ENCODE results near the gene PCSK4. TPM values are rescaled to one million over a fixed set of nuclear protein-coding genes. Genes with fewer than 3 reads are reported as not detected.

The PCSK4 gene
- total and polyA plus RNA-seq, 7 donors, result 0.99 to 5.0 (median 3.1) TPM; not detected in 1

DNA sequence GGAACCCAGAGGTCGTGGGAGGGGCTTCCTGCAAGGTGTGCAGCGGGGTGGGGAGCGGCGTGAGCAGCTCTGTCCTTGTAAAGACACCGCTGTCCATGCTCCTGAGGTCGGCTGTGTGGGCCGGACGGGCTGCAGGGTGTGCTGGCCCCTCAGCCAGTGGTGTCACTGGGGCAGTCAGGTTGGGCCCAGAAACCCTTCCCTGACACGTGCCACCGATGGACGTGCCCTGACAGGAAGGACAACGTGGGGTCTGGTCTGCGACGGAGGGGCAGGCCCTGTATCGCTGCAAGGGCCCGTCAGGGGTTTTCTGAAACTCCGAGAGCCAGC is 56.1 kb downstream of the PCSK4 start:
- no peak for DNase-seq
- Histone ChIP-seq H3K27me3 (no peaks in the 10 kb centered on the region), H3K4me1 (peaks cover 0 to 8% (median 7%) of the 10 kb centered on the region in 4 donors), H3K4me3 (no peak overlapping the region), H3K27ac (no peak overlapping the region), H3K9me3 (no peaks in the 10 kb centered on the region), H3K36me3 (peaks cover 31 to 70% (median 46%) of the 10 kb centered on the region in 4 donors)
- no peak for TF ChIP-seq EP300 (IDR thresholded peaks at IDR 0.05)
- TF ChIP-seq, protein P1, sequence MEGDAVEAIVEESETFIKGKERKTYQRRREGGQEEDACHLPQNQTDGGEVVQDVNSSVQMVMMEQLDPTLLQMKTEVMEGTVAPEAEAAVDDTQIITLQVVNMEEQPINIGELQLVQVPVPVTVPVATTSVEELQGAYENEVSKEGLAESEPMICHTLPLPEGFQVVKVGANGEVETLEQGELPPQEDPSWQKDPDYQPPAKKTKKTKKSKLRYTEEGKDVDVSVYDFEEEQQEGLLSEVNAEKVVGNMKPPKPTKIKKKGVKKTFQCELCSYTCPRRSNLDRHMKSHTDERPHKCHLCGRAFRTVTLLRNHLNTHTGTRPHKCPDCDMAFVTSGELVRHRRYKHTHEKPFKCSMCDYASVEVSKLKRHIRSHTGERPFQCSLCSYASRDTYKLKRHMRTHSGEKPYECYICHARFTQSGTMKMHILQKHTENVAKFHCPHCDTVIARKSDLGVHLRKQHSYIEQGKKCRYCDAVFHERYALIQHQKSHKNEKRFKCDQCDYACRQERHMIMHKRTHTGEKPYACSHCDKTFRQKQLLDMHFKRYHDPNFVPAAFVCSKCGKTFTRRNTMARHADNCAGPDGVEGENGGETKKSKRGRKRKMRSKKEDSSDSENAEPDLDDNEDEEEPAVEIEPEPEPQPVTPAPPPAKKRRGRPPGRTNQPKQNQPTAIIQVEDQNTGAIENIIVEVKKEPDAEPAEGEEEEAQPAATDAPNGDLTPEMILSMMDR (IDR thresholded peaks at IDR 0.05), result no peak
- TF ChIP-seq POLR2A (IDR thresholded peaks at IDR 0.05), result no peak
- no peak for TF ChIP-seq POLR2AphosphoS5 (IDR thresholded peaks at IDR 0.05)
- 94 to 95% methylated on average over 17 of the region's 17 CpGs for WGBS, 2 donors
- intact Hi-C loops (cut with DNase I), result no loop called here

DNA sequence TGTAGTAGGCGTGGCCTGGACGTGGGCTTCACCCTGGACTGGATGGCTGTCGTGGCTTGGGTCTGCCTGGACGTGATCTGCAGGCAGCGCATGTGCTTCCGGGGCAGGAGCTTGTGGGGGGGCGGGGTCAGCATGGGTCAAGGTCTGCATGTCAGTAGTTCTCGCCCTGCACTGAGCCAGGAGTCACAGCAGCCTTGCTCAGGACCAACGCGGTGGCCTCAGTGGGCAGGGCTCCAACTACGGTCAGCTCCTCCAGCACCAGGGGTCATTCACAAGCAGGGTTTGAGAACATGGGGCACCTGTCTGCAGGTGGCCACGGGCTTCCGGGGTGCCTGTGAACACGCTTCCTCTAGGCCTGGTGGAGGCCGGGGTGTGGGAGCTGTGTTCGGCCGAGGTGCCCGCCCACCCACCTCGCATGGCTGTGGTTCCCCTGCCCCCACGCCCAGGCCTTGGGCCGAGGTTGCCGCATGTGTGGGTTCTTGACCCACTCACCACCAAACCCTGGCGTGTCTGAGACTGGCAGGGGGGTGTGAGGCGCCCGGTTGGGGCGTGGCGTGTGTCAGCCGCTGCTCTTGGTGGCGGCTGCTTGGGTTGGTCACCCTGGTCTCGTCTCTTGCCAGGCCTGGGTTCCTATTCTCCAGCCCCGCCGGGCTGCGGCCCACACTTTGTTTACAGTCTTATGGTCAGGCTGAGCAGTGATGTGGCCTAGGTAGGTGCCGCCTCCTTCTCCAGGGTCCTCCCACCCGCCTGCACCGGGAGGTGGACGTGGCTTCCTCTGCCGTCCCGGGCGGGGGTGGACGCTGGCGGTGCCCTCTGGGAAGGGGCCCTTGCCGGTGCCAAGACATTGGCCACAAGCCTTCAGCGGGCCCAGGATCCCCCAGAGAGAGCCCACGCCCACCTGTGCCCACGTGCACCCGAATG is 56.8 kb downstream of the PCSK4 start:
- H3K27me3 ChIP-seq, result no peaks in the 10 kb centered on the region
- no peaks in the 10 kb centered on the region for H3K9me3 ChIP-seq
- DNase-seq, result no peak
- no peak overlapping the region for H3K4me3 ChIP-seq
- 89 to 92% methylated on average over 47 of the region's 47 CpGs for WGBS, 2 donors
- H3K36me3 ChIP-seq, result peaks cover 34 to 76% (median 51%) of the 10 kb centered on the region in 4 donors
- no peak for TF ChIP-seq POLR2AphosphoS5 (IDR thresholded peaks at IDR 0.05)
- no peak for TF ChIP-seq POLR2A (IDR thresholded peaks at IDR 0.05)
- TF ChIP-seq, protein P1 (IDR thresholded peaks at IDR 0.05), result no peak
- no peak for TF ChIP-seq EP300 (IDR thresholded peaks at IDR 0.05)
- H3K27ac ChIP-seq, result no peak overlapping the region
- intact Hi-C loops (cut with DNase I), result no loop called here
- H3K4me1 ChIP-seq, result peaks cover 0 to 6% (median 5%) of the 10 kb centered on the region in 4 donors

DNA sequence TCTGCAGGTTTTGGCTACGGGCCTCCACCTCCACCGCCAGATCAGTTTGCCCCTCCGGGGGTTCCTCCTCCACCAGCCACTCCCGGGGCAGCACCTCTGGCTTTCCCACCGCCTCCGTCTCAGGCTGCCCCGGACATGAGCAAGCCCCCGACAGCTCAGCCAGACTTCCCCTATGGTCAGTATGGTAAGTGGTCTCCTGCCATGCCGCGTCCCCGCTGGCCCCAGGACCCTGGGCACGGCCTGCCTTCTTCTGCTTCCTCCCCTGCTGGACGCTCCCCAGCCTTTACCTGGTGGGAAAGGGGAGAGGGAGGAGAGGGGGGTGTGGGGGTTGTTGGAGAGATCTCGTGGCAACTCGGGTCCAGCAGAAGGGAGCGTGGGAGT is 57.7 kb downstream of the PCSK4 start:
- Histone ChIP-seq H3K4me1 (peaks cover 0 to under 1% (median under 1%) of the 10 kb centered on the region in 4 donors), H3K36me3 (peaks cover 34 to 83% (median 51%) of the 10 kb centered on the region in 4 donors), H3K27ac (no peak overlapping the region), H3K9me3 (no peaks in the 10 kb centered on the region), H3K4me3 (no peak overlapping the region), H3K27me3 (no peaks in the 10 kb centered on the region)
- DNase-seq, result no peak
- no peak for TF ChIP-seq POLR2A (IDR thresholded peaks at IDR 0.05)
- TF ChIP-seq EP300 (IDR thresholded peaks at IDR 0.05), result no peak
- TF ChIP-seq POLR2AphosphoS5 (IDR thresholded peaks at IDR 0.05), result no peak
- intact Hi-C loops (cut with DNase I), result no loop called here
- 95 to 96% methylated on average over 16 of the region's 16 CpGs for whole genome bisulfite sequencing, 2 donors

DNA sequence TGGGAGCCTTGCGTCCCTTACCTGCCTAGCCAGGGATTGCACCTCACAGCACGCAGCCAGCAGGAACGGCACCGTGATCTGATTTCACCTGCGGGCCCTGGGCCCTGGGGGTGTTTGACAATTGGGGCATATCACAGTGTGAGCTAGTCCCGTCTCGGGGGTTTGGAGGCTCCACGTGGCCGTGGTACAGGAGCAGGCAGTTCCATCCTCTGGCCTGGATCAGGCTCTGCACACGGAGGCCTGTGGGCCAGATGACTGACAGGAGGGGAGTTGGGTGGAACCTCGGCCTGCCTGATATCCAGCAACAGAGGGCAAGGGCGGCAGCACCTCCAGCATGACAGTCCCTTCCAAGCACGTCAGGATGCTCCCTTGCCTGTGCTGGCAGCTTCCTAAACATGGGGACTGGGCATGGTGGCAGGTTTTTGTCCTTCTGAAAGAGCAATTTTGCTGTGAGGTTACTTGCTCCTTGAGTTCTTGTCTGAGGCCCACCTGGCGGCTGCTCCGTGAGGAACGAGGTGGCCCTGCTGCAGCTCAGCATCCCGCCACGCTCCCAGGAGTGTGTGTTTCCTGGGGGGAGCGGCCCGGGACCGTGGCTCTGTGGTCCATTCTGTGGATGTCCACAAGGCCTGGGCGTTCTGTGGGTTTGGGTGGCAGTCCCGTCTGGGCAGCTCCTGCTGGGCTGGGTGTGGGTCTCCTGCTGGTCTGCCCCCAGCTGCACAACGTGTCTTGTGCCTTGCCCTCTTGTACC is 58.2 kb downstream of the PCSK4 start:
- DNase-seq, result no peak
- intact Hi-C loops (cut with DNase I), result no loop called here
- Histone ChIP-seq H3K27ac (no peak overlapping the region), H3K36me3 (peaks cover 38 to 89% (median 54%) of the 10 kb centered on the region in 4 donors), H3K9me3 (no peaks in the 10 kb centered on the region), H3K27me3 (no peaks in the 10 kb centered on the region), H3K4me3 (no peak overlapping the region), H3K4me1 (no peaks in the 10 kb centered on the region)
- TF ChIP-seq, protein P1 (IDR thresholded peaks at IDR 0.05), result no peak
- no peak for TF ChIP-seq POLR2A (IDR thresholded peaks at IDR 0.05)
- TF ChIP-seq EP300 (IDR thresholded peaks at IDR 0.05), result no peak
- no peak for TF ChIP-seq POLR2AphosphoS5 (IDR thresholded peaks at IDR 0.05)
- WGBS, 2 donors, result 93 to 94% methylated on average over 24 of the region's 24 CpGs

Other genes with a start within 250 kb of the PCSK4 start
- gene ATP5F1D, start 248.6 kb downstream of the PCSK4 start, total RNA-seq, result 100 to 1,000 TPM in 3 of 4 donors, 10 to 100 TPM in 1; 74.7 to 112 (median 104) TPM
- 100 to 1,000 TPM; 294 to 390 (median 352) TPM for gene ATP5F1D, start 248.6 kb downstream of the PCSK4 start, polyA plus RNA-seq
- 10 to 100 TPM; 14.6 to 70.3 (median 15.4) TPM for gene MIDN, start 241.8 kb downstream of the PCSK4 start, total RNA-seq
- 10 to 100 TPM; 42.1 to 87.0 (median 57.7) TPM for gene MIDN, start 241.8 kb downstream of the PCSK4 start, polyA plus RNA-seq
- 1,000 to 10,000 TPM in 1 of 4 donors, 100 to 1,000 TPM in 3; 602 to 1,004 (median 791) TPM for gene CIRBP, start 221.0 kb downstream of the PCSK4 start, total RNA-seq
- 100 to 1,000 TPM; 129 to 455 (median 265) TPM for gene CIRBP, start 221.0 kb downstream of the PCSK4 start, polyA plus RNA-seq
- 10 to 100 TPM; 24.7 to 49.3 (median 29.8) TPM for gene FAM174C, start 214.8 kb downstream of the PCSK4 start, total RNA-seq
- gene FAM174C, start 214.8 kb downstream of the PCSK4 start, polyA plus RNA-seq, result 10 to 100 TPM; 37.0 to 87.8 (median 60.1) TPM
- gene EFNA2, start 204.5 kb downstream of the PCSK4 start, total RNA-seq, result not detected
- gene EFNA2, start 204.5 kb downstream of the PCSK4 start, polyA plus RNA-seq, result 10 to 100 TPM; 23.4 to 40.6 (median 25.2) TPM
- gene NDUFS7, start 106.4 kb downstream of the PCSK4 start, total RNA-seq, result 100 to 1,000 TPM in 3 of 4 donors, 10 to 100 TPM in 1; 99.4 to 156 (median 128) TPM
- 100 to 1,000 TPM; 182 to 262 (median 192) TPM for gene NDUFS7, start 106.4 kb downstream of the PCSK4 start, polyA plus RNA-seq
- 10 to 100 TPM in 3 of 4 donors, 1 to 10 TPM in 1; 7.8 to 16.6 (median 11.5) TPM for gene GAMT, start 88.8 kb downstream of the PCSK4 start, total RNA-seq
- 1 to 10 TPM; 1.8 to 6.0 (median 5.7) TPM for gene GAMT, start 88.8 kb downstream of the PCSK4 start, polyA plus RNA-seq
- 10 to 100 TPM; 28.2 to 54.4 (median 42.2) TPM for gene DAZAP1, start 82.8 kb downstream of the PCSK4 start, total RNA-seq
- gene DAZAP1, start 82.8 kb downstream of the PCSK4 start, polyA plus RNA-seq, result 100 to 1,000 TPM in 1 of 3 donors, 10 to 100 TPM in 2; 51.1 to 132 (median 51.6) TPM
- gene RPS15, start 52.0 kb downstream of the PCSK4 start, total RNA-seq, result 1,000 to 10,000 TPM; 3,601 to 5,641 (median 3,840) TPM
- gene RPS15, start 52.0 kb downstream of the PCSK4 start, polyA plus RNA-seq, result 1,000 to 10,000 TPM; 2,516 to 4,453 (median 3,359) TPM
- gene APC2, start 40.2 kb downstream of the PCSK4 start, total RNA-seq, result 1 to 10 TPM in 2 of 4 donors, under 1 TPM in 2; under 0.01 to 2.0 (median 0.91) TPM
- gene APC2, start 40.2 kb downstream of the PCSK4 start, polyA plus RNA-seq, result 1 to 10 TPM in 1 of 3 donors, not detected in 2; 1.2 TPM
- gene C19orf25, start 11.1 kb downstream of the PCSK4 start, total RNA-seq, result 10 to 100 TPM; 19.6 to 26.0 (median 22.2) TPM
- 10 to 100 TPM; 38.4 to 51.5 (median 48.3) TPM for gene C19orf25, start 11.1 kb downstream of the PCSK4 start, polyA plus RNA-seq
- gene REEP6, start 831 bp upstream of the PCSK4 start, total RNA-seq, result 1 to 10 TPM in 2 of 4 donors, under 1 TPM in 1, not detected in 1; 0.33 to 2.9 (median 1.6) TPM
- gene REEP6, start 831 bp upstream of the PCSK4 start, polyA plus RNA-seq, result 1 to 10 TPM in 2 of 3 donors, under 1 TPM in 1; 0.92 to 5.6 (median 2.4) TPM
- 1 to 10 TPM in 2 of 4 donors, under 1 TPM in 2; 0.71 to 5.8 (median 1.8) TPM for gene ADAMTSL5, start 22.7 kb upstream of the PCSK4 start, total RNA-seq
- gene ADAMTSL5, start 22.7 kb upstream of the PCSK4 start, polyA plus RNA-seq, result 1 to 10 TPM in 2 of 3 donors, not detected in 1; 1.6 to 1.8 TPM
- under 1 TPM in 1 of 4 donors, not detected in 3; 0.36 TPM for gene PLK5, start 33.7 kb upstream of the PCSK4 start, total RNA-seq
- under 1 TPM in 1 of 3 donors, not detected in 2; 0.32 TPM for gene PLK5, start 33.7 kb upstream of the PCSK4 start, polyA plus RNA-seq
- 10 to 100 TPM in 3 of 4 donors, 1 to 10 TPM in 1; 7.4 to 16.1 (median 12.9) TPM for gene MEX3D, start 78.0 kb upstream of the PCSK4 start, total RNA-seq
- gene MEX3D, start 78.0 kb upstream of the PCSK4 start, polyA plus RNA-seq, result 10 to 100 TPM in 1 of 3 donors, 1 to 10 TPM in 2; 4.8 to 10.3 (median 5.1) TPM
- gene MBD3, start 102.5 kb upstream of the PCSK4 start, total RNA-seq, result 10 to 100 TPM; 52.3 to 88.6 (median 71.3) TPM
- 100 to 1,000 TPM in 1 of 3 donors, 10 to 100 TPM in 2; 26.1 to 105 (median 33.0) TPM for gene MBD3, start 102.5 kb upstream of the PCSK4 start, polyA plus RNA-seq
- 100 to 1,000 TPM in 3 of 4 donors, 10 to 100 TPM in 1; 81.1 to 176 (median 122) TPM for gene UQCR11, start 115.1 kb upstream of the PCSK4 start, total RNA-seq
- gene UQCR11, start 115.1 kb upstream of the PCSK4 start, polyA plus RNA-seq, result 100 to 1,000 TPM; 158 to 339 (median 330) TPM
- 10 to 100 TPM; 29.6 to 50.2 (median 31.8) TPM for gene TCF3, start 162.3 kb upstream of the PCSK4 start, total RNA-seq
- 10 to 100 TPM; 18.6 to 66.9 (median 28.4) TPM for gene TCF3, start 162.3 kb upstream of the PCSK4 start, polyA plus RNA-seq

All from sigmoid colon (tissue), 7 donors.